ENCODE data around the gene TWIST1.

The TWIST1 gene

GRCh38 chr7:19110026-19110730 lies 7.3 kb downstream of the TWIST1 start:
- Histone ChIP-seq H2AFZ (ENCODE audit: low read depth, low read length) (no peak overlapping the region), H3K79me2 (ENCODE audit: insufficient read depth, low read length) (no peaks in the 10 kb centered on the region), H3K27ac (ENCODE audit: low read length) (no peak overlapping the region), H4K20me1 (ENCODE audit: insufficient read depth, low read length) (no peaks in the 10 kb centered on the region), H3K4me1 (ENCODE audit: insufficient read depth, low read length) (no peaks in the 10 kb centered on the region), H3K4me3 (ENCODE audit: low read depth in 1 of 2, low read length in 2 of 2) (no peak overlapping the region), H3K27me3 (ENCODE audit: insufficient read depth, low read length, poor library complexity) (no peaks in the 10 kb centered on the region), H3K9me3 (ENCODE audit: insufficient read depth, low read length, severe bottlenecking) (peaks cover 4% of the 10 kb centered on the region), H3K36me3 (ENCODE audit: insufficient read depth, low read length) (no peaks in the 10 kb centered on the region), H3K9ac (ENCODE audit: low read depth, low read length) (no peak overlapping the region), H3K4me2 (ENCODE audit: insufficient read depth, low read length) (no peak overlapping the region)
- TF ChIP-seq CTCF (IDR thresholded peaks at IDR 0.05; ENCODE audit: borderline replicate concordance, extremely low read depth, low read length, poor library complexity, severe bottlenecking) (no peak), EZH2 (IDR thresholded peaks at IDR 0.05; ENCODE audit: borderline replicate concordance, low read depth, low read length, severe bottlenecking) (no peak)
- no peak for ATAC-seq (ENCODE audit: insufficient read depth, low read depth)
- no peak for DNase-seq

GRCh38 chr7:19109000-19109946 lies 8.2 kb downstream of the TWIST1 start:
- Histone ChIP-seq H3K27me3 (ENCODE audit: insufficient read depth, low read length, poor library complexity) (no peaks in the 10 kb centered on the region), H3K4me1 (ENCODE audit: insufficient read depth, low read length) (no peaks in the 10 kb centered on the region), H3K36me3 (ENCODE audit: insufficient read depth, low read length) (no peaks in the 10 kb centered on the region), H3K79me2 (ENCODE audit: insufficient read depth, low read length) (no peaks in the 10 kb centered on the region), H3K9ac (ENCODE audit: low read depth, low read length) (no peak overlapping the region), H3K27ac (ENCODE audit: low read length) (no peak overlapping the region), H3K9me3 (ENCODE audit: insufficient read depth, low read length, severe bottlenecking) (peaks cover 4% of the 10 kb centered on the region), H3K4me2 (ENCODE audit: insufficient read depth, low read length) (no peak overlapping the region), H4K20me1 (ENCODE audit: insufficient read depth, low read length) (no peaks in the 10 kb centered on the region), H3K4me3 (ENCODE audit: low read depth in 1 of 2, low read length in 2 of 2) (no peak overlapping the region), H2AFZ (ENCODE audit: low read depth, low read length) (no peak overlapping the region)
- no peak for ATAC-seq (ENCODE audit: insufficient read depth, low read depth)
- DNase-seq = no peak
- TF ChIP-seq CTCF (IDR thresholded peaks at IDR 0.05; ENCODE audit: borderline replicate concordance, extremely low read depth, low read length, poor library complexity, severe bottlenecking) (no peak), EZH2 (IDR thresholded peaks at IDR 0.05; ENCODE audit: borderline replicate concordance, low read depth, low read length, severe bottlenecking) (no peak)

- no peak overlapping the region for H2AFZ ChIP-seq (ENCODE audit: low read depth, low read length)
- DNase-seq (no peak), ATAC-seq (ENCODE audit: insufficient read depth, low read depth) (no peak)
- H3K9me3 ChIP-seq (ENCODE audit: insufficient read depth, low read length, severe bottlenecking) = peaks cover 4% of the 10 kb centered on the region
- H3K9ac ChIP-seq (ENCODE audit: low read depth, low read length) = no peak overlapping the region
- no peak overlapping the region for H3K4me3 ChIP-seq (ENCODE audit: low read depth in 1 of 2, low read length in 2 of 2)
- no peaks in the 10 kb centered on the region for H3K36me3 ChIP-seq (ENCODE audit: insufficient read depth, low read length)
- no peak overlapping the region for H3K4me2 ChIP-seq (ENCODE audit: insufficient read depth, low read length)
- TF ChIP-seq CTCF (IDR thresholded peaks at IDR 0.05; ENCODE audit: borderline replicate concordance, extremely low read depth, low read length, poor library complexity, severe bottlenecking) = no peak
- TF ChIP-seq EZH2 (IDR thresholded peaks at IDR 0.05; ENCODE audit: borderline replicate concordance, low read depth, low read length, severe bottlenecking) = no peak
- H3K27ac ChIP-seq (ENCODE audit: low read length) = no peak overlapping the region
- no peaks in the 10 kb centered on the region for H3K27me3 ChIP-seq (ENCODE audit: insufficient read depth, low read length, poor library complexity)
- H4K20me1 ChIP-seq (ENCODE audit: insufficient read depth, low read length) = no peaks in the 10 kb centered on the region
- no peaks in the 10 kb centered on the region for H3K79me2 ChIP-seq (ENCODE audit: insufficient read depth, low read length)
- H3K4me1 ChIP-seq (ENCODE audit: insufficient read depth, low read length) = no peaks in the 10 kb centered on the region
These were observed 9.9 kb downstream of the TWIST1 start for GRCh38 chr7:19107356-19108146.
